ENCODE data around the gene HMGB2.
A peak's percentile ranks its signal among the peaks of the same experiment; 100 is the strongest.

HMGB2 gene

GRCh38 chr4:173325007-173325736 lies 9.0 kb downstream of the HMGB2 start:
- TF ChIP-seq POLR2A (IDR thresholded peaks at IDR 0.05; ENCODE audit: low read length) (no peak), GATA1 (IDR thresholded peaks at IDR 0.05; ENCODE audit: low read depth, low read length) (no peak)
- DNase-seq: no peak

DNA sequence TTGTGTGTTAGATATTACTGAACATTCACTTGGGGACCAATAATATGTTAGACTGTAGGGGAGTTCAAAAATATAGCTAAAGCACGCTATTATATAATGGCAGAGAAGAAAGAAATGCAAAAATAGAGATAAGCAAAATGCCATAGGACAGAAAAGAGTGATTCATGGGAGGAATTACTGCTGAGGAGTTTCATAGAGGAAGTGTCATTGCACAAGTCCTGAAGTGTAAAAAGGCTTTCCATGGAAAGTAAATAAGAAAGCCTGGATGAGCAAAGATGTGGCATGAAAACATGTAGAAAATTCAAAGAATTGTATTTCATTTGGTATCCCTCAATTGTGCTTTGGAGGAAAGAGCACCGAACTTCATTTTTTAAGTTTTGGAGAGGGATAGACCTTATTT lies 14.5 kb downstream of the HMGB2 start:
- no peak for DNase-seq
- TF ChIP-seq GATA1 (IDR thresholded peaks at IDR 0.05; ENCODE audit: low read depth, low read length): no peak
- TF ChIP-seq POLR2A (IDR thresholded peaks at IDR 0.05; ENCODE audit: low read length): no peak

DNA sequence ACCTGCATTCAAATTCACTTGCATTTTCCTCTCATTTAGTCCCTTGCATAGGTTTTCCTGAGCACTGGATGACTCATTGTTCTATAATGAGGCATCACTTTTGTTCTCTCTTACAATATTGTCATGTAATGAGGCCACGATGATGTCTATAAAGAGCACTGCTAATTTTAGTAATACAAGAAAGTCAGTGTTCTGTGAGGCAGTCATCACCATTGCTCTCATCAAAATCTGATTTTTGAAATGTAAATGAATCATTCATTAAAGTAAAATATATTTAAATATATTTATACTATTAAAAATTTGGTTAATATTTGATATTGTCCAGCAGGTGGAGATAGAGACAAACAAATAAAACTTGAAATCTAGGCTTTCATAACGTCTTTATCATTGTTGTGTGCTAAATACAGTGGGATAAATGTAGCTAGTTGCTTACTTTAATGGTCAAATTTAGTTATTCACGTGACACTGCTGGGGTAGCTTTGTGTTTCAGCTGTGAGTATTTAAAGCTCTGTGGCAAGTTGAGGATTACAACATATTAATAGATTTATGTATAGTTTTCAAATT lies 15.4 kb downstream of the HMGB2 start:
- DNase-seq: peak; percentile 55 to 64
- TF ChIP-seq POLR2A (IDR thresholded peaks at IDR 0.05; ENCODE audit: low read length): no peak
- TF ChIP-seq GATA1 (IDR thresholded peaks at IDR 0.05; ENCODE audit: low read depth, low read length): no peak

DNA sequence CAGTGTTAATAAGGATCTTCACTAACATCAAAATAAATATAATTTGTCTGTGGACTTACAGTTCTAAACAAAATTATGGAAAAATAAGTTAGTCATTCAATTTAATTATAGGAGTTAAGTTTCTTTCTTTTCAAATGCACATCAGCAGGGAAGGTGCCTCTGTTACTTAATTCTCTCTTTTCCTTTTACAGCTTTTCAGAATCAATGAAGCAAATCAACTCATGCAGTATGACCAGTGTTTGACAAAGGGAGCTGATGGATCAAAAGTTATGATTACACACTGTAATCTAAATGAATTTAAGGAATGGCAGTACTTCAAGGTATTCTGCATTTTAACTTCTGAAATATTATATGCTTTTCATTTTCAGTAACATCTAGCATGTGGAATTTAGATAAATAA lies 15.9 kb downstream of the HMGB2 start:
- DNase-seq: no peak
- TF ChIP-seq POLR2A (IDR thresholded peaks at IDR 0.05; ENCODE audit: low read length): no peak
- TF ChIP-seq GATA1 (IDR thresholded peaks at IDR 0.05; ENCODE audit: low read depth, low read length): no peak

DNA sequence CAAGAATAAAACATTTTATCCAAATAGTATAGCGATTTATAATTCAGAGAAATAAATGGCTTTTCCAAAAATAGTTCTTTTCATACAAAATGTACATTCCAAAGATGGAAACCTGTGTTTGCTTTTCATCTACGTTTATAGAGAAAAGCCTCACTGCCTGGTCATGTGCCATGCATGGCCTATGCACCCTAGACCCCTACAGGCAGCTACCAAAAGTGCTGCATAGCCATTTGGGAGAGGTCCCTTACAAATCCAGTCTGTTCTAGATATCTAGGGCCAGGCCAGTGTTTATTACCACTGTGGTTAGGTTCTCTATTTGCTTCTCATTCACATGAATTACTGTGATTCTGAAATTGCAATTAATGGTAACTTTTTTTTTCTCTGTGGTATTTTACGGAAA lies 17.2 kb downstream of the HMGB2 start:
- TF ChIP-seq POLR2A (IDR thresholded peaks at IDR 0.05; ENCODE audit: low read length): no peak
- TF ChIP-seq GATA1 (IDR thresholded peaks at IDR 0.05; ENCODE audit: low read depth, low read length): no peak
- peak; percentile 40 to 59 for DNase-seq

DNA sequence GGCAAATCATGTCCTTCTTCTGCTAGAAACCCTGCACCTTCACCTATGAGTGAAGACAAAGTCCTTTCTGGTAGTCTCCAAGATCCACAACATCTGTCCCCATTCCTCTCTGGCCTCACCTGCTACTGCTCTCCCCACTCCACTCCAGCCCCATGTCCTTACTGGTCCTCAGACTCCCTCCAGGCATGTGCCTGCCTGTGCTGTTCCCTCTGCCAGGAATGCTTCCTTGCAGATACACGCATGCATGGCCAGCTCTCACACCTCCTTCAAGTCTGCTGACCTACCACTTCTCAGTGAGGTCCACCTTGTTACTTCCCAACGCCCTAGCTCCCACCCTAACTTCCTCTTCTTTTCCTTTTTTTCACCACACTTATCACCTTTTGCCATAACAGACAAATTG lies 18.1 kb downstream of the HMGB2 start:
- DNase-seq: no peak
- no peak for TF ChIP-seq GATA1 (IDR thresholded peaks at IDR 0.05; ENCODE audit: low read depth, low read length)

DNA sequence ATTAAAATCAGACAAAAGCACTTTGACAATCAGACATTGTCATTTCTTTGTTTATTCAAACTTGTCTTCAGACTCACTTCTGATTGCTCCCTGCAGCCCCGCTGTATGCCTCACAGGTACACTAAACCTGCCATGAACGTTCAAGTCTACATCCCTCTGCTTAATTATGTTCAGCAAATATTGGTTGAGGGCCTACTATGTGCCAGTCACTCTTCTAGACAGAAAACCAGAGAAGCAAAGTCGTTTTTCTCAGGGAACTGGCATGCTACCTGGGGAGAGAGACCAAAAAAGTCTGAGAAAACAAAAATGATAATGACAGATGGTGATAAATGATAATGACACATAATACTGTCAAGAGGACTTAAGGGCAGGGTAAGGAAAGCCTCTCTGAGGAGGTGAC lies 19.4 kb downstream of the HMGB2 start:
- no peak for DNase-seq
- TF ChIP-seq POLR2A (IDR thresholded peaks at IDR 0.05; ENCODE audit: low read length): no peak
- TF ChIP-seq GATA1 (IDR thresholded peaks at IDR 0.05; ENCODE audit: low read depth, low read length): no peak

DNA sequence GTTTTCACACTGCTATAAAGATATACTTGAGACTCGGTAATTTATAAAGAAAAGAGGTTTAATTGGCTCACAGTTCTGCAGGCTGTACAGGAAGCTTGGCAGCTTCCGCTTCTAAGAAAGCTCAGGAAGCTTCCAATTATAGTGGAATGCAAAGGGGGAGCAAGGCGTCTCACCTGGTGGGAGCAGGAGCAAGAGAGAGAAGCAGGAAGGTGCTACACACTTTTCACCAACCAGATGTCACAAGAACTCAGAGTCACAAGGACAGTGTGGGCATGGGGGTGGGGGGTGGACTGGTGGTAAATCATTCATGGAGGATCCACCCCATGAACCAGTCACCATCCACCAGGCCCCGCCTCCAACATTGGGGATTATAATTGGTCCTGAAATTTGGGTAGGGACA lies 22.8 kb downstream of the HMGB2 start:
- no peak for DNase-seq
- TF ChIP-seq POLR2A (IDR thresholded peaks at IDR 0.05; ENCODE audit: low read length): no peak
- TF ChIP-seq GATA1 (IDR thresholded peaks at IDR 0.05; ENCODE audit: low read depth, low read length): no peak

DNA sequence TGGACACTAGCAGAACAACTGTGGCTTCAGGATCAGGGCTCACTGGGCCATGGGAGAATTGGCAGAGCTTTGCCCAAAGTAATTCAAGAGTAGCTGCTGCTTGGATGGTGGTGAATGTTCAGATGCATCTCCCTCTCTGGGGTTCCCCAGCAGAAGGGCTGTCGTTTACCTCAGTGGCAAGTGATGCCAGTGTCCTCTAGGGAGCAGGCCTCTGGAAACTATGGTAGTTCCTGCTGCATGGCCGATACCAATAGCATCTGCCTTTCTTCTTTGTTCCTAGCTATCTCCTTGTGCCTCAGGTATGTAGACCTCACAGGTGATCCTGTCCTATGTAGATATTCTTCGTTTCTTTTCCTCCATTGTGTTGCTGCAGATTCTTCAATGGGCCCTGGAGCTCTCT lies 26.4 kb downstream of the HMGB2 start:
- DNase-seq: no peak
- no peak for TF ChIP-seq GATA1 (IDR thresholded peaks at IDR 0.05; ENCODE audit: low read depth, low read length)
- TF ChIP-seq POLR2A (IDR thresholded peaks at IDR 0.05; ENCODE audit: low read length): no peak

DNA sequence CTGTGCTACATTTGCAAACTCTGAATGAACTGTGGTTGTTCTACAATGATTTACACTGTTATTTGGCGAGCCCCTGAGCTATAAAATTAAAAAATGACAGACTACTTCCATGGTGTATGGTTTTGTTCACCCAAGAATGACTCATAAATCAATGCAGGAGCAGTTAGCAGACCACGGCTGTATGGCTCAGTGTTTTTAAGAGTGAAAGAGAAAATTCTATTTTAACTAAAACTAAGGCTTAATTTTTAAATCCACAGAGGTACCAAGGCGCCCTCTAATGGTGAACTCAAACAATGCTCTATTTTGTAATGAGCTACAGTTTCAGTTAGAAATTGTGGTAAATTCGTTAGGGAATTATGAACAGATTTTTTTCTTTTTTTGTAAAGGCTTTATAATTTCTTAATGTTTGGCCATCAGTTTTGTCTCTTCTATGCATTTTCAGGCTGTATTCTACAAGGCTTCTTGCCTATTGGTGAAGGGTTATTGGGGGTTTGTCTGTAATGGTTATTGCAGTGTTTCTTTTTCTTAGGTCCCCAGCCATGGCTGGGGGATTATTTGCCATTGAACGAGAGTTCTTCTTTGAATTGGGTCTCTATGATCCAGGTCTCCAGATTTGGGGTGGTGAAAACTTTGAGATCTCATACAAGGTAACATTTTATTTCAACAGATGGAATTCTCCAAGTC lies 32.5 kb downstream of the HMGB2 start:
- no peak for TF ChIP-seq GATA1 (IDR thresholded peaks at IDR 0.05; ENCODE audit: low read depth, low read length)
- no peak for TF ChIP-seq POLR2A (IDR thresholded peaks at IDR 0.05; ENCODE audit: low read length)

DNA sequence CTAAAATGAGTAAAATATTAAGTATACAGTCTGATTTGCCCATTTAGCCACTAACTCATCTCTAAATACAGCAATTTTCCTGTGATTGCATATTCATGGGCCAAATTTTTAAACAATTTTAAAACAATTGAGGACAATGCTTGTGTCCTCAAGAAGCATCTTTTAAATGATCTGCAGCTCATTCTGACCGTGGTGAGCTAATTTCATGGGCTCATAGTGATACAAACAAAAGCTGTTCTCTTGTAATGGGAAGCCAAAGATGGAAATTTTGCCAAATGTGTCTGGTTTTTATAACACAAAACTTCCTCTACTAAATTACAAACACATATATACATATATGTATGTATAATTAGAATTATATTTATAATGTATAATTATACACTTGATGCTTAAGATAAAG lies 39.7 kb downstream of the HMGB2 start:
- DNase-seq: no peak

More for the DNA sequence above, 32.5 kb downstream of the HMGB2 start:
- peak; percentile 41 to 63 for DNase-seq

GRCh38 chr4:173293663-173294062 lies 40.5 kb downstream of the HMGB2 start:
- TF ChIP-seq GATA1 (IDR thresholded peaks at IDR 0.05; ENCODE audit: low read depth, low read length) (no peak), POLR2A (IDR thresholded peaks at IDR 0.05; ENCODE audit: low read length) (no peak)
- no peak for DNase-seq

More for the DNA sequence above, 39.7 kb downstream of the HMGB2 start:
- no peak for TF ChIP-seq POLR2A (IDR thresholded peaks at IDR 0.05; ENCODE audit: low read length)
- no peak for TF ChIP-seq GATA1 (IDR thresholded peaks at IDR 0.05; ENCODE audit: low read depth, low read length)

DNA sequence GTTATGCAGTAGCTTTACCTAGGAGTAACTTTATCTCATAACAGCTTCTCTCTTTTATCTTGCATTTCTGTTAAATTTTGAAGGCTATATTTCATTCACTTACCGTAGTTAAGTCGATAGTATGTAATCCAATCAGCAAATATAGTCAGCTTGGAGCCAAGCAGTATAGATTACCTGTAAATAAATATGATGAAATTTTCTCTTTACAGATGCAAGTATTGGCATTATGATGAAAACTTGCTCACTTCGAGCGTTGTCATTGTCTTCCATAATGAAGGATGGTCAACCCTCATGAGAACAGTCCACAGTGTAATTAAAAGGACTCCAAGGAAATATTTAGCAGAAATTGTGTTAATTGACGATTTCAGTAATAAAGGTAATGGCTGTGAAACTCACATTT lies 42.3 kb downstream of the HMGB2 start:
- DNase-seq: peak in 1 of 2 experiments; percentile 12
- TF ChIP-seq GATA1 (IDR thresholded peaks at IDR 0.05; ENCODE audit: low read depth, low read length) (no peak), POLR2A (IDR thresholded peaks at IDR 0.05; ENCODE audit: low read length) (no peak)

DNA sequence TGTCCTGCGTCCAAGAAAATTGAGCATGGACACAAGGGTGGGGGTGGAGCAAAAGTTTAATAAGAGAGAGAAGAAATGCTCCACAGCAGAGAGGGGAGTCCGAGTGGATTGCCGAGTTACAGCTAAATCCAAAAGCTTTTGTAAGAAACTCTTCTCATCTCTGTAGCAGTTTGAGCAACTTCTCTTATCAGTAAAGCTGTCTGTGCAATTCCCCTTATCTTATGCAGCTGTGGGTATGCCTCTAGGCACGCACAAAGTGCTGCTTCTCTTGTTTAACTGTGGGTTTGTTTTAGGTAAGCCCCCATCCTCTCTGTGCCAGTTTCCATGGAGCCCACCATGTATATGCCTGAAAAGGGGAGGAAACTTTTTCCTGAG lies 44.8 kb downstream of the HMGB2 start:
- DNase-seq: peak; percentile 77 to 90
- TF ChIP-seq POLR2A (IDR thresholded peaks at IDR 0.05; ENCODE audit: low read length) (peak; percentile 71), GATA1 (IDR thresholded peaks at IDR 0.05; ENCODE audit: low read depth, low read length) (peak; percentile 63)
